ENCODE data around the gene FOXP2. TPM values are rescaled to one million over a fixed set of nuclear protein-coding genes. Genes with fewer than 3 reads are reported as not detected.
A peak's percentile ranks its signal among the peaks of the same experiment; 100 is the strongest.
"Not testable (repeated sequence)": the region's sequence is repeated elsewhere in the genome, so short reads cannot be mapped to it uniquely, and the experiment has no call there.

The FOXP2 gene
- total RNA-seq, 1 donor from 2014 or later, result 25.7 TPM

GRCh38 chr7:114431189-114431588, 16.6 kb downstream of the FOXP2 start:
- no peak overlapping the region for H3K4me3 Mint-ChIP-seq (ENCODE audit: unreplicated experiment)
- peaks cover 8% of the 10 kb centered on the region for H3K4me1 Mint-ChIP-seq (ENCODE audit: unreplicated experiment)
- peaks cover 4% of the 10 kb centered on the region for H3K9me3 Mint-ChIP-seq (ENCODE audit: unreplicated experiment)
- H3K36me3 Mint-ChIP-seq (ENCODE audit: unreplicated experiment), result peaks cover 3% of the 10 kb centered on the region
- H3K27me3 Mint-ChIP-seq (ENCODE audit: unreplicated experiment), result no peaks in the 10 kb centered on the region
- DNase-seq (ENCODE audit: extremely low spot score, unreplicated experiment), result no peak
- TF ChIP-seq, protein P1, sequence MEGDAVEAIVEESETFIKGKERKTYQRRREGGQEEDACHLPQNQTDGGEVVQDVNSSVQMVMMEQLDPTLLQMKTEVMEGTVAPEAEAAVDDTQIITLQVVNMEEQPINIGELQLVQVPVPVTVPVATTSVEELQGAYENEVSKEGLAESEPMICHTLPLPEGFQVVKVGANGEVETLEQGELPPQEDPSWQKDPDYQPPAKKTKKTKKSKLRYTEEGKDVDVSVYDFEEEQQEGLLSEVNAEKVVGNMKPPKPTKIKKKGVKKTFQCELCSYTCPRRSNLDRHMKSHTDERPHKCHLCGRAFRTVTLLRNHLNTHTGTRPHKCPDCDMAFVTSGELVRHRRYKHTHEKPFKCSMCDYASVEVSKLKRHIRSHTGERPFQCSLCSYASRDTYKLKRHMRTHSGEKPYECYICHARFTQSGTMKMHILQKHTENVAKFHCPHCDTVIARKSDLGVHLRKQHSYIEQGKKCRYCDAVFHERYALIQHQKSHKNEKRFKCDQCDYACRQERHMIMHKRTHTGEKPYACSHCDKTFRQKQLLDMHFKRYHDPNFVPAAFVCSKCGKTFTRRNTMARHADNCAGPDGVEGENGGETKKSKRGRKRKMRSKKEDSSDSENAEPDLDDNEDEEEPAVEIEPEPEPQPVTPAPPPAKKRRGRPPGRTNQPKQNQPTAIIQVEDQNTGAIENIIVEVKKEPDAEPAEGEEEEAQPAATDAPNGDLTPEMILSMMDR (IDR thresholded peaks at IDR 0.05), result no peak
- H3K27ac Mint-ChIP-seq (ENCODE audit: unreplicated experiment), result no peak overlapping the region

DNA sequence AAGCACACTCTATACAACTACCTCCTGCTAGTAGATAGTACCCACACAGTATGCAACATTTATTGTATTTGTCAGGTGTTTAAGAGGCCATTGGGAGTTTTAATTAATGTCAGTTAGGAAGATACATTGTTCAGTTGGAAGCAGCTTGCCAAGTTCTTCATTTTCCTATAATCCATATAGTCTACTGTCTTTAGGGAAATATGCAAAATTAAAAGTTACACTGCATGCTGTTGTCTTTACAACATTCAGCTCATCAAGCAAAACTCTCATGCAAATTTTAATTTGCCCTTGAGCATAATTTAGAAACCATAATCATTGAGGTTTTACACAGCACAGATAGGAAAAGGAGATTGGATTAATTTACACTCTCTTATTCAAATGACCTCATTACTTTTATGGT, 17.4 kb downstream of the FOXP2 start:
- Mint-ChIP-seq H3K4me3 (ENCODE audit: unreplicated experiment) (no peak overlapping the region), H3K27me3 (ENCODE audit: unreplicated experiment) (no peaks in the 10 kb centered on the region), H3K27ac (ENCODE audit: unreplicated experiment) (no peak overlapping the region), H3K9me3 (ENCODE audit: unreplicated experiment) (peaks cover 4% of the 10 kb centered on the region), H3K4me1 (ENCODE audit: unreplicated experiment) (peaks cover 6% of the 10 kb centered on the region), H3K36me3 (ENCODE audit: unreplicated experiment) (peaks cover 3% of the 10 kb centered on the region)
- DNase-seq (ENCODE audit: extremely low spot score, unreplicated experiment), result no peak
- TF ChIP-seq, protein P1 (IDR thresholded peaks at IDR 0.05), result no peak

GRCh38 chr7:114432703-114433102, 18.1 kb downstream of the FOXP2 start:
- TF ChIP-seq, protein P1 (IDR thresholded peaks at IDR 0.05), result no peak
- Mint-ChIP-seq H3K27ac (ENCODE audit: unreplicated experiment) (no peak overlapping the region), H3K4me3 (ENCODE audit: unreplicated experiment) (no peak overlapping the region), H3K27me3 (ENCODE audit: unreplicated experiment) (no peaks in the 10 kb centered on the region), H3K9me3 (ENCODE audit: unreplicated experiment) (peaks cover 4% of the 10 kb centered on the region), H3K36me3 (ENCODE audit: unreplicated experiment) (peaks cover 3% of the 10 kb centered on the region), H3K4me1 (ENCODE audit: unreplicated experiment) (peaks cover 6% of the 10 kb centered on the region)
- DNase-seq (ENCODE audit: extremely low spot score, unreplicated experiment), result no peak

DNA sequence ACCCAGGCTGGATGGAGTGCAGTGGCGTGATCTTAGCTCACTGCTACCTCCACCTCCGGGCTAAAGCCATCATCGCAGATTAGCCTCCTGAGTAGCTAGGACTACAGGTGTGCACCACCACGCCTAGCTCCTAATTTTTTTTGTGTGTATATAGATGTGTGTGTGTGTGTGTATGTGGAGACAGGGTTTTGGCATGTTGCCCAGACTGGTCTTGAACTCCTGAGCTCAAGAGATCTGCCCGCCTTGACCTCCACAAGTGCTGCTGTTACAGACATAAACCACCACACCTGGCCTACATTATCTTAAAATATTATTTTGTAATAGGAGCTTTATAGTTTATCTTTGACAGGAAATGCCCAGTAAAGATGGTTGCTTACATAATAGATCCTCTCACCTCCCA, 25.0 kb downstream of the FOXP2 start:
- TF ChIP-seq, protein P1 (IDR thresholded peaks at IDR 0.05), result no peak
- H3K9me3 Mint-ChIP-seq (ENCODE audit: unreplicated experiment), result peaks cover 4% of the 10 kb centered on the region

GRCh38 chr7:114440927-114441326, 26.3 kb downstream of the FOXP2 start:
- not testable (repeated sequence) for H3K4me3 Mint-ChIP-seq (ENCODE audit: unreplicated experiment); H3K36me3 Mint-ChIP-seq (ENCODE audit: unreplicated experiment); H3K9me3 Mint-ChIP-seq (ENCODE audit: unreplicated experiment); H3K27me3 Mint-ChIP-seq (ENCODE audit: unreplicated experiment); H3K27ac Mint-ChIP-seq (ENCODE audit: unreplicated experiment); H3K4me1 Mint-ChIP-seq (ENCODE audit: unreplicated experiment); DNase-seq (ENCODE audit: extremely low spot score, unreplicated experiment)

More for the DNA sequence above, 25.0 kb downstream of the FOXP2 start:
- Mint-ChIP-seq H3K36me3 (ENCODE audit: unreplicated experiment) (peaks cover 6% of the 10 kb centered on the region), H3K27ac (ENCODE audit: unreplicated experiment) (peak overlapping the region; percentile 31), H3K27me3 (ENCODE audit: unreplicated experiment) (no peaks in the 10 kb centered on the region), H3K4me3 (ENCODE audit: unreplicated experiment) (no peak overlapping the region), H3K4me1 (ENCODE audit: unreplicated experiment) (no peaks in the 10 kb centered on the region)
- no peak for DNase-seq (ENCODE audit: extremely low spot score, unreplicated experiment)

- H3K4me3 Mint-ChIP-seq (ENCODE audit: unreplicated experiment), result no peak overlapping the region
- H3K9me3 Mint-ChIP-seq (ENCODE audit: unreplicated experiment), result no peaks in the 10 kb centered on the region
- H3K27me3 Mint-ChIP-seq (ENCODE audit: unreplicated experiment), result no peaks in the 10 kb centered on the region
- TF ChIP-seq, protein P1 (IDR thresholded peaks at IDR 0.05), result no peak
- no peak overlapping the region for H3K27ac Mint-ChIP-seq (ENCODE audit: unreplicated experiment)
- no peak for DNase-seq (ENCODE audit: extremely low spot score, unreplicated experiment)
- peaks cover 3% of the 10 kb centered on the region for H3K36me3 Mint-ChIP-seq (ENCODE audit: unreplicated experiment)
- H3K4me1 Mint-ChIP-seq (ENCODE audit: unreplicated experiment), result no peaks in the 10 kb centered on the region
Measured at GRCh38 chr7:114444196-114444595, 29.6 kb downstream of the FOXP2 start.
